Colonic mucosa (tissue), 4 donors: Measurements from ENCODE around the gene SPINT2. TPM values are rescaled to one million over a fixed set of nuclear protein-coding genes. Genes with fewer than 3 reads are reported as not detected.
A peak's percentile ranks its signal among the peaks of the same experiment; 100 is the strongest.

Source experiments
- DNase-seq: peaks from one replicate; pipeline ENCODE4 v3.0.0-alpha.2; 2020
- H3K27ac ChIP-seq: fragments of 200-600 bp; one replicate; pipeline ENCODE4 v1.8.0; 2021
- H3K27me3 ChIP-seq: fragments of 200-600 bp; one replicate; pipeline ENCODE4 v1.8.0; 2021
- H3K36me3 ChIP-seq: fragments of 200-600 bp; one replicate; pipeline ENCODE4 v1.8.0; 2021
- H3K4me1 ChIP-seq: fragments of 200-600 bp; one replicate; pipeline ENCODE4 v1.8.0; 2021; ENCODE audit warnings: mild to moderate bottlenecking
- H3K4me3 ChIP-seq: fragments of 200-600 bp; one replicate; pipeline ENCODE4 v1.8.0; 2021
- H3K9ac ChIP-seq, 2 donors: one replicate each; pipeline ENCODE4 v1.7.0; 2013; ENCODE audit warnings: control low read depth in 2 of 2, low read depth in 2 of 2, low read length in 2 of 2
- H3K9me3 ChIP-seq: fragments of 200-600 bp; one replicate; pipeline ENCODE4 v1.8.0; 2021
- intact Hi-C: fragments of 100-400 bp; cut with DNase I; formaldehyde crosslinking; loops from one replicate; pipeline ENCODE4 v1.14.1; 2022
- total RNA-seq, 2 donors: library from RNA; stranded (reverse); fragmentation: NEBNext Ultra II Directional in 1 of 2; extraction: Animal tissue kit (Norgen Biotek cat#: 25700) in 1 of 2; gene quantifications; one replicate each; pipeline ENCODE4 v1.2.1, GENCODE V29; 2021
- TF ChIP-seq, protein P1 (sequence below): fragments of 200-600 bp; IDR thresholded peaks from one replicate; pipeline ENCODE4 v1.8.0; 2022; ENCODE audit warnings: antibody characterized with exemption, mild to moderate bottlenecking
- donor health status: healthy.
- donor health status: DM: no; HTN: no; CAD: no.
- donor health status: DM: no; HTN: no; CAD: no.

The SPINT2 gene
- total RNA-seq, 2 donors from 2014 or later: 790 to 935 TPM

GRCh38 chr19:38265921-38266429, 1.6 kb downstream of the SPINT2 start:
- peak overlapping the region; percentile 74 for H3K4me3 ChIP-seq
- H3K36me3 ChIP-seq: no peaks in the 10 kb centered on the region
- TF ChIP-seq, protein P1, sequence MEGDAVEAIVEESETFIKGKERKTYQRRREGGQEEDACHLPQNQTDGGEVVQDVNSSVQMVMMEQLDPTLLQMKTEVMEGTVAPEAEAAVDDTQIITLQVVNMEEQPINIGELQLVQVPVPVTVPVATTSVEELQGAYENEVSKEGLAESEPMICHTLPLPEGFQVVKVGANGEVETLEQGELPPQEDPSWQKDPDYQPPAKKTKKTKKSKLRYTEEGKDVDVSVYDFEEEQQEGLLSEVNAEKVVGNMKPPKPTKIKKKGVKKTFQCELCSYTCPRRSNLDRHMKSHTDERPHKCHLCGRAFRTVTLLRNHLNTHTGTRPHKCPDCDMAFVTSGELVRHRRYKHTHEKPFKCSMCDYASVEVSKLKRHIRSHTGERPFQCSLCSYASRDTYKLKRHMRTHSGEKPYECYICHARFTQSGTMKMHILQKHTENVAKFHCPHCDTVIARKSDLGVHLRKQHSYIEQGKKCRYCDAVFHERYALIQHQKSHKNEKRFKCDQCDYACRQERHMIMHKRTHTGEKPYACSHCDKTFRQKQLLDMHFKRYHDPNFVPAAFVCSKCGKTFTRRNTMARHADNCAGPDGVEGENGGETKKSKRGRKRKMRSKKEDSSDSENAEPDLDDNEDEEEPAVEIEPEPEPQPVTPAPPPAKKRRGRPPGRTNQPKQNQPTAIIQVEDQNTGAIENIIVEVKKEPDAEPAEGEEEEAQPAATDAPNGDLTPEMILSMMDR: no peak
- H3K27me3 ChIP-seq: no peaks in the 10 kb centered on the region
- H3K9me3 ChIP-seq: no peaks in the 10 kb centered on the region
- H3K4me1 ChIP-seq: peaks cover 7% of the 10 kb centered on the region
- intact Hi-C loops: no loop called here
- peak overlapping the region; percentile 93 for H3K27ac ChIP-seq
- peak; percentile 39 for DNase-seq
- H3K9ac ChIP-seq: peak overlapping the region; percentile 98

DNA sequence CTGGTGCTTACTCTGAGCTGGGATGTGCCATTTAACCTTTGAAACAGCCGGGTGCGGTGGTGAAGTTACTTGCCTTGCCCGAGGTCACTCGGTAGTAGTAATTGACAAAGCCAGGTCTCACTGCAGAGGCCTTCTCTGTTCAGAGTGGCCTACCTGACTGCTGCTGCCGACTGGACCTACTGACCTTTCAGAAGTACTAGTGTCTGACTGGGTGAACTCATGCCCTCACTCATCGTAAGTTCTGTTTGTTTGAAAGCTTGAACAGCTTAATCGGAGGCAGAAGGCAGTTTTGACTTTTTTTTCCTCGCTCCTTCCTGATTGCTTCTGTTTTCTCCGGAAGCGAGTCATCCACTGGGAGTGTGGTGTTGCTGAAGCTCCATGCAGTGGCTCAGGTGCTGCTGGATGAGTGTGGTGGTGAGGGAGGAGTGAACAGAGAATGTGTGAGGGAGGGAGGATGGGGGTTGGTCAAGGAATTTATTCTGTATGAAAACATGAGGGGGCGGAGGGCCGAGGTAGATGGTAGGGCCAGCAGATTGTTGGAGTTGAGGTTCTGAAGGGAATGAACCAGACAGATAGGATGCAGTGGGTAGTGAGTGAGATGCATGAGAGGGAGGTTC, 2.7 kb downstream of the SPINT2 start:
- H3K9me3 ChIP-seq: no peaks in the 10 kb centered on the region
- intact Hi-C loops: no loop called here

GRCh38 chr19:38267761-38268483, 3.5 kb downstream of the SPINT2 start:
- H3K36me3 ChIP-seq: no peaks in the 10 kb centered on the region
- peaks cover 23% of the 10 kb centered on the region for H3K4me1 ChIP-seq
- peak overlapping the region; percentile 17 to 98 for H3K9ac ChIP-seq
- H3K4me3 ChIP-seq: peak overlapping the region; percentile 12
- peak; percentile 72 for DNase-seq
- TF ChIP-seq, protein P1: no peak
- H3K27ac ChIP-seq: peak overlapping the region; percentile 93
- H3K9me3 ChIP-seq: no peaks in the 10 kb centered on the region
- intact Hi-C loops: no loop called here
- no peaks in the 10 kb centered on the region for H3K27me3 ChIP-seq

More for the DNA sequence above, 2.7 kb downstream of the SPINT2 start:
- Histone ChIP-seq H3K4me1 (peaks cover 17% of the 10 kb centered on the region), H3K27me3 (no peaks in the 10 kb centered on the region), H3K27ac (peak overlapping the region; percentile 93), H3K9ac (peak overlapping the region; percentile 98), H3K4me3 (peak overlapping the region; percentile 74), H3K36me3 (no peaks in the 10 kb centered on the region)
- TF ChIP-seq, protein P1: no peak
- peak; percentile 70 for DNase-seq

GRCh38 chr19:38268539-38268938, 4.2 kb downstream of the SPINT2 start:
- no peaks in the 10 kb centered on the region for H3K36me3 ChIP-seq
- H3K4me3 ChIP-seq: peak overlapping the region; percentile 12
- intact Hi-C loops: no loop called here
- DNase-seq: no peak
- H3K4me1 ChIP-seq: peaks cover 23% of the 10 kb centered on the region
- no peaks in the 10 kb centered on the region for H3K9me3 ChIP-seq
- H3K27me3 ChIP-seq: no peaks in the 10 kb centered on the region
- peak overlapping the region in 1 of 2 donors; percentile 98 for H3K9ac ChIP-seq
- peak overlapping the region; percentile 93 for H3K27ac ChIP-seq
- TF ChIP-seq, protein P1: no peak

DNA sequence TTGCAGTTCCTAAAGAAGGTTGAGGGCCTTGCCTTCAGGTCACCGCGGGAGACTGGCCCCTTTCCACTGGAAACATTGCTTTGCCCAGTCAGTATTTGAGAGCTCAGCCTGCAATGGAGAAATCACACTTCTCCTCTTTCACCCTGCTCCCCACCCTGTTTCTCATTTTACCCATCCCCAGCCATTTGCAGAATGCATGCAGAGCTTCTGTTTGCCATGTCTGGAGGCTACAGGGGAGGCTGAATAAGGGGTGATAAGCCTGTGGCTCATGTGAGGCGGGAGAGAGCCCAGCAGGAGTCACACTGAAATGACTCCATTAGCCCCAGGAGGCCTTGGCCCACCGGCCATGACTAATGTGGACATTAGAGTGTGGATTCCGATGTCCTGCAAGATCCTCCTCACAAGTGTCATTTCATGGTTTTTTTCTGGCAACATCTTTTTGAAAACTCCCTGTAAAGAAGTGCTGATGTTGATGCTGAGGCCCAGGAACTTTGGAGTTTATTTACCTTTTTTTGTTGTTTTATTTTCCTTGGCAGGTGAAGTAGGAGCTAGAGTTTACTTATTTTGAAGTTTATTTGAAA, 6.3 kb downstream of the SPINT2 start:
- no peaks in the 10 kb centered on the region for H3K36me3 ChIP-seq
- intact Hi-C loops: no loop called here
- H3K4me3 ChIP-seq: no peak overlapping the region
- no peak for DNase-seq
- TF ChIP-seq, protein P1: no peak
- H3K27me3 ChIP-seq: no peaks in the 10 kb centered on the region
- no peak overlapping the region for H3K9ac ChIP-seq
- peaks cover 23% of the 10 kb centered on the region for H3K4me1 ChIP-seq
- H3K9me3 ChIP-seq: no peaks in the 10 kb centered on the region
- no peak overlapping the region for H3K27ac ChIP-seq
